A549 (cell line): ENCODE data around the gene TMEM51. TPM values are rescaled to one million over a fixed set of nuclear protein-coding genes. Genes with fewer than 3 reads are reported as not detected.

Source experiments
- ATAC-seq, 2 experiments: fragments of 200-7000 bp in 1 of 2; fragments of >200 bp in 1 of 2; cut with Nextera tagmentation in 1 of 2; cut with Tn5 transposase in 1 of 2; 3 replicates each; pipeline versions ENCODE4 v1.8.0 to v1.9.1; 2018 to 2020; ENCODE audit warnings: mild to moderate bottlenecking in 1 of 2, moderate library complexity in 1 of 2
- CTCF ChIA-PET: fragments of 300-600 bp; sonication (Branson Sonifier 250); formaldehyde crosslinking; extraction: SDS; loops from one replicate; lab custom pipeline; 2021; ENCODE audit warnings: antibody characterized with exemption, inconsistent platforms; lab: Yijun Ruan, JAX
- POLR2A ChIA-PET: fragments of 350-600 bp; formaldehyde crosslinking; extraction: SDS; loops from one replicate; lab custom pipeline; 2021; ENCODE audit warnings: antibody characterized with exemption, inconsistent platforms; lab: Yijun Ruan, JAX
- DNase-seq, 2 experiments: peaks; one replicate each; pipeline versions ENCODE4 v3.0.0 to v3.0.0-alpha.2; 2011 to 2016; ENCODE audit warnings: low read depth in 1 of 2, low spot score in 1 of 2
- FAIRE-seq: peaks from 2 replicates; lab custom pipeline; 2011; peaks lifted over from hg19 to GRCh38; lab: Jason Lieb, UNC
- H3K27ac ChIP-seq, 2 experiments: fragments of >200 bp; sonication (Bioruptor Twin); formaldehyde crosslinking; 3 replicates each; pipeline ENCODE4 v1.5.1; 2016 to 2017
- H3K4me1 ChIP-seq: fragments of >200 bp; sonication (Bioruptor Twin); formaldehyde crosslinking; 3 replicates; pipeline ENCODE4 v1.6.1; 2016
- H3K4me2 ChIP-seq: fragments of >200 bp; sonication (Bioruptor Twin); formaldehyde crosslinking; 3 replicates; pipeline ENCODE4 v1.6.1; 2016
- H3K4me3 ChIP-seq: fragments of >200 bp; sonication (Bioruptor Twin); formaldehyde crosslinking; 3 replicates; pipeline ENCODE4 v1.5.1; 2016
- H3K9me3 ChIP-seq: fragments of >200 bp; sonication (Bioruptor Twin); formaldehyde crosslinking; 3 replicates; pipeline ENCODE4 v1.6.1; 2016
- EHF ChIP-seq: fragments of 250-450 bp; sonication (Bioruptor Pico); IDR thresholded peaks from 2 replicates; pipeline ENCODE4 v1.5.0; 2020; ENCODE audit warnings: mild to moderate bottlenecking
- ELK1 ChIP-seq: fragments of 150-350 bp; IDR thresholded peaks from 2 replicates; pipeline ENCODE4 v1.6.1; 2014; ENCODE audit warnings: low read depth, mild to moderate bottlenecking, low read length
- EP300 ChIP-seq, 2 experiments: fragments of >200 bp; sonication (Bioruptor Twin); formaldehyde crosslinking; IDR thresholded peaks; 2 replicates in 1 of 2; 3 replicates in 1 of 2; pipeline ENCODE4 v1.6.1; 2016 to 2017
- FOSL2 ChIP-seq, 2 experiments: fragments of 450-650 bp in 1 of 2; fragments of >200 bp in 1 of 2; sonication (Bioruptor Twin) in 1 of 2; formaldehyde crosslinking; IDR thresholded peaks; 2 replicates each; pipeline versions ENCODE4 v1.5.0 to v1.6.1; 2016 to 2020; ENCODE audit warnings: mild to moderate bottlenecking in 1 of 2, moderate library complexity in 1 of 2
- GATA3 ChIP-seq: IDR thresholded peaks from 2 replicates; pipeline ENCODE4 v1.6.1; 2012; ENCODE audit warnings: borderline replicate concordance
- HDAC2 ChIP-seq: fragments of 200-600 bp; sonication (generic); IDR thresholded peaks from 2 replicates; pipeline ENCODE4 v1.6.1; 2016
- HEYL ChIP-seq: fragments of 250-450 bp; sonication (Bioruptor Pico); IDR thresholded peaks from 2 replicates; pipeline ENCODE4 v1.8.0; 2021; ENCODE audit warnings: mild to moderate bottlenecking, moderate library complexity
- HMGXB4 ChIP-seq: fragments of 250-450 bp; sonication (Bioruptor Pico); IDR thresholded peaks from 2 replicates; pipeline ENCODE4 v1.5.0; 2021; ENCODE audit warnings: mild to moderate bottlenecking, moderate library complexity, borderline replicate concordance
- KDM5A ChIP-seq: fragments of 200-600 bp; sonication (generic); IDR thresholded peaks from 2 replicates; pipeline ENCODE4 v1.6.1; 2016; ENCODE audit warnings: antibody characterized with exemption, mild to moderate bottlenecking
- MAFK ChIP-seq: fragments of 450-650 bp; IDR thresholded peaks from 2 replicates; pipeline ENCODE4 v1.6.1; 2014; ENCODE audit not compliant: partially characterized antibody
- MAZ ChIP-seq: fragments of 150-350 bp; IDR thresholded peaks from 2 replicates; pipeline ENCODE4 v1.6.1; 2014; ENCODE audit warnings: antibody characterized with exemption, low read depth, low read length, borderline replicate concordance
- MYC ChIP-seq: IDR thresholded peaks from 2 replicates; pipeline ENCODE4 v1.6.1; 2012; ENCODE audit warnings: mild to moderate bottlenecking, inconsistent platforms, low read length, improper control_type of control experiment, borderline replicate concordance
- NPAS2 ChIP-seq: fragments of 250-450 bp; sonication (Bioruptor Pico); IDR thresholded peaks from 2 replicates; pipeline ENCODE4 v1.8.0; 2022; ENCODE audit warnings: mild to moderate bottlenecking, moderate library complexity, borderline replicate concordance
- POLR2AphosphoS2 ChIP-seq: conservative IDR thresholded peaks from 2 replicates; pipeline ENCODE4 v1.6.1; 2012; ENCODE audit warnings: low read length, improper control_type of control experiment, inconsistent platforms
- RARB ChIP-seq: fragments of 250-450 bp; sonication (Bioruptor Pico); IDR thresholded peaks from 2 replicates; pipeline ENCODE4 v1.8.0; 2021; ENCODE audit warnings: mild to moderate bottlenecking, moderate library complexity
- SREBF2 ChIP-seq: fragments of 450-650 bp; IDR thresholded peaks from 2 replicates; pipeline ENCODE4 v1.6.1; 2014; ENCODE audit warnings: mild to moderate bottlenecking, moderate library complexity
- USF2 ChIP-seq: fragments of 450-650 bp; IDR thresholded peaks from 2 replicates; pipeline ENCODE4 v1.6.1; 2014; ENCODE audit warnings: antibody characterized with exemption
- WGBS: methylation state at CpG from one replicate; pipeline ENCODE4 v1.1.6; 2017; ENCODE audit errors: missing lambda C conversion rate; 5-methylcytosine and 5-hydroxymethylcytosine counted together
- polyA plus RNA-seq, 4 experiments: library from polyadenylated mRNA; depleted of rRNA in 3 of 4; stranded (reverse); fragments of >200 nt; fragmentation: RNase III in 1 of 4; extraction: RNeasy Plus Mini Kit Qiagen cat#74134 plus additional on column Dnase treatment in 1 of 4; gene quantifications; 2 replicates in 3 of 4; 3 replicates in 1 of 4; pipeline ENCODE4 v1.2.3, GENCODE V29; 2011 to 2017
- TF ChIP-seq, protein P1 (sequence below): fragments of 250-450 bp; sonication (Bioruptor Pico); IDR thresholded peaks from 2 replicates; pipeline ENCODE4 v1.5.0; 2020; ENCODE audit warnings: low read depth, mild to moderate bottlenecking, moderate library complexity

Gene TMEM51
- polyA plus RNA-seq, 2 of the 4 experiments (the other 2 are of a cell fraction): 20.0 to 22.8 TPM

DNA sequence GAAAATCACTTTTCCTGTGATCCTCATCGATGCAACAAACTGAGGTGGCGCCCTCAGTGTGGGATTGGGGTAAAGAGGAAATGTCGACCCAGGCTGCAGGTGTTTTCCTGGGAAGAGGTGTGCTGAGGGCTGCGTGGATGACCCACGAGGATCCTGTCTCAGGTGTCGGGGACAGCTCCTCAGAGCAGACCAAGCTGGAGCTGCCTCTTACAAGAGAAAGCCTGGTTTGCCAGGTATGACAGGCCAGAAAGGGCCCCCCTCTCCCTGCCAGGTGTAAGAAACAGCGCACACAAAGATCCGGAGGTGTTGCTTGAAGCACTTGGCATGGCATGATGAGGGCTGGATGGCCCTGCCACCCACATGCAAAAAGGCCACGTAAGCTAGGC lies 106.1 kb downstream of the TMEM51 start:
- peaks cover 13% of the 10 kb centered on the region for H3K4me1 ChIP-seq
- H3K27ac ChIP-seq: no peak overlapping the region
- TF ChIP-seq HEYL (no peak), KDM5A (no peak), POLR2AphosphoS2 (no peak), MAFK (no peak), SREBF2 (no peak), USF2 (no peak), HMGXB4 (CRISPR knock-in tag) (no peak), EHF (CRISPR knock-in tag) (no peak), NPAS2 (CRISPR knock-in tag) (no peak), GATA3 (no peak), RARB (no peak), MAZ (no peak), HDAC2 (no peak), ELK1 (no peak), EP300 (IDR thresholded peaks at IDR 0.05) (no peak)
- TF ChIP-seq, protein P1, sequence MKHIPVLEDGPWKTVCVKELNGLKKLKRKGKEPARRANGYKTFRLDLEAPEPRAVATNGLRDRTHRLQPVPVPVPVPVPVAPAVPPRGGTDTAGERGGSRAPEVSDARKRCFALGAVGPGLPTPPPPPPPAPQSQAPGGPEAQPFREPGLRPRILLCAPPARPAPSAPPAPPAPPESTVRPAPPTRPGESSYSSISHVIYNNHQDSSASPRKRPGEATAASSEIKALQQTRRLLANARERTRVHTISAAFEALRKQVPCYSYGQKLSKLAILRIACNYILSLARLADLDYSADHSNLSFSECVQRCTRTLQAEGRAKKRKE (CRISPR knock-in tag): no peak
- 93% methylated on average over 9 of the region's 9 CpGs for WGBS
- no peak overlapping the region for H3K4me2 ChIP-seq
- H3K9me3 ChIP-seq: no peaks in the 10 kb centered on the region
- POLR2A ChIA-PET: no interaction called here
- FAIRE-seq (no peak), DNase-seq (no peak), ATAC-seq (no peak)
- no peak overlapping the region for H3K4me3 ChIP-seq
- CTCF ChIA-PET: interaction anchor here (0.7 to 1.2 kb wide), 2 partner anchors 45 to 131 kb away, joined by 3 read pairs; no protein-coding TSS in a partner anchor

DNA sequence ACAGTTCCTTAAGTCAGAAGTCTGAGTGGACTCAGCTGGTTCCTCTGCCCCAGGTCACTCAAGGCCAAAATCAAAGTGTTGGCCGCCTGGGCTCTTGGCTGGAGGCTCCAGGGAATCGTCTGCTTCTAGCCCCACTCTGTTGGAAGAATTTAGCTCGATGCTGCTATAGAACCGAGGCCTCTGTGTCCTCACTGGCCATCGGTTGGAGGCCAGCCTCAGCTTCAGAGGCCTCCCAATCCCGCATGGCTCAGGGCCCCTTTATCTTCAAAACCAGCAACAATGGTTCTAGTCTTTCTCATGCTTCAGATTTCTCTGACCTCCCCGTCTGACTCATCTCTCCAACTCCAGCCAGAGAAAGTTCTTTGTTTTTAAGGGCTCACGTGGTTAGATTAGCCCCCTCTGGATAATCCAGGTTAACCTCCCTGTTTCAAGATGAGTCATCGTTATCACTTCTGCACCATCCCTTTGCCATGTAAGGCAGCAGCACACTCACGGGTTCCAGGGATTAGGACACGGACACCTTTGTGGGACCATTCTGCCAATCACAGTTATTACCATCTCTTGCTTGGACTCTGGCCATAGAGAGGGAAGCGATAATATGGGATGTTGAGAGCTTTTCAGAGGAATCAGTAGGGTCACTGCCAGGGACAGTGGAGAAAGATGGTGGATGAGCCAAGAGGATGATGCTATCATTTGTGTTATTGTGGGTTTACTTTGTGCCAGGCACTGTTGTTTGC lies 107.0 kb downstream of the TMEM51 start:
- DNase-seq (no peak), FAIRE-seq (no peak), ATAC-seq (no peak; a peak in 1 of 6 replicates)
- H3K27ac ChIP-seq: peak overlapping the region; percentile 29 to 81
- ChIA-PET CTCF (interaction anchor here (0.7 to 2.9 kb wide), 8 partner anchors 11 to 108 kb away, joined by 3 to 25 read pairs (median 4); no protein-coding TSS in a partner anchor), POLR2A (no interaction called here)
- H3K4me2 ChIP-seq: peak overlapping the region; percentile 63
- H3K9me3 ChIP-seq: no peaks in the 10 kb centered on the region
- no peak for TF ChIP-seq MYC
- no peak for TF ChIP-seq MAZ
- TF ChIP-seq ELK1: no peak
- no peak for TF ChIP-seq FOSL2 (IDR thresholded peaks at IDR 0.05)
- TF ChIP-seq FOSL2 (CRISPR knock-in tag; IDR thresholded peaks at IDR 0.05): peak; percentile 57
- no peak for TF ChIP-seq HEYL
- H3K4me3 ChIP-seq: no peak overlapping the region
- peaks cover 13% of the 10 kb centered on the region for H3K4me1 ChIP-seq
- 79% methylated on average over 12 of the region's 12 CpGs for WGBS
